ENCODE data around the gene KRT38. TPM values are rescaled to one million over a fixed set of nuclear protein-coding genes. Genes with fewer than 3 reads are reported as not detected.

Gene KRT38
- polyA plus RNA-seq, 1 of the 3 experiments (the other 2 are of a cell fraction), result not detected

- H4K20me1 ChIP-seq (ENCODE audit: insufficient read depth), result no peaks in the 10 kb centered on the region
- no peak overlapping the region for H3K4me3 ChIP-seq (ENCODE audit: low read depth in 2 of 2, low read length in 1 of 2)
- H3K79me2 ChIP-seq (ENCODE audit: insufficient read depth), result no peaks in the 10 kb centered on the region
- TF ChIP-seq TEAD4 (IDR thresholded peaks at IDR 0.05; ENCODE audit: borderline replicate concordance, insufficient read depth), result no peak
- TF ChIP-seq TCF12 (IDR thresholded peaks at IDR 0.05), result no peak
- TF ChIP-seq, protein P1, sequence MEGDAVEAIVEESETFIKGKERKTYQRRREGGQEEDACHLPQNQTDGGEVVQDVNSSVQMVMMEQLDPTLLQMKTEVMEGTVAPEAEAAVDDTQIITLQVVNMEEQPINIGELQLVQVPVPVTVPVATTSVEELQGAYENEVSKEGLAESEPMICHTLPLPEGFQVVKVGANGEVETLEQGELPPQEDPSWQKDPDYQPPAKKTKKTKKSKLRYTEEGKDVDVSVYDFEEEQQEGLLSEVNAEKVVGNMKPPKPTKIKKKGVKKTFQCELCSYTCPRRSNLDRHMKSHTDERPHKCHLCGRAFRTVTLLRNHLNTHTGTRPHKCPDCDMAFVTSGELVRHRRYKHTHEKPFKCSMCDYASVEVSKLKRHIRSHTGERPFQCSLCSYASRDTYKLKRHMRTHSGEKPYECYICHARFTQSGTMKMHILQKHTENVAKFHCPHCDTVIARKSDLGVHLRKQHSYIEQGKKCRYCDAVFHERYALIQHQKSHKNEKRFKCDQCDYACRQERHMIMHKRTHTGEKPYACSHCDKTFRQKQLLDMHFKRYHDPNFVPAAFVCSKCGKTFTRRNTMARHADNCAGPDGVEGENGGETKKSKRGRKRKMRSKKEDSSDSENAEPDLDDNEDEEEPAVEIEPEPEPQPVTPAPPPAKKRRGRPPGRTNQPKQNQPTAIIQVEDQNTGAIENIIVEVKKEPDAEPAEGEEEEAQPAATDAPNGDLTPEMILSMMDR (IDR thresholded peaks at IDR 0.05), result no peak
- TF ChIP-seq PBX3 (IDR thresholded peaks at IDR 0.05), result no peak
- TF ChIP-seq FOXJ3 (CRISPR knock-in tag; IDR thresholded peaks at IDR 0.05), result no peak
- no peak for TF ChIP-seq SIN3A (IDR thresholded peaks at IDR 0.05; ENCODE audit: borderline replicate concordance, low read depth, low read length)
- TF ChIP-seq RAD21 (IDR thresholded peaks at IDR 0.05; ENCODE audit: low read length), result no peak
- no peak for TF ChIP-seq POLR2AphosphoS5 (IDR thresholded peaks at IDR 0.05; ENCODE audit: low read depth, low read length)
- no peak for TF ChIP-seq ZBTB33 (IDR thresholded peaks at IDR 0.05; ENCODE audit: borderline replicate concordance, low read depth)
- TF ChIP-seq RCOR1 (IDR thresholded peaks at IDR 0.05; ENCODE audit: low read length), result no peak
- no peak for TF ChIP-seq CHD2 (IDR thresholded peaks at IDR 0.05; ENCODE audit: low read length, partially characterized antibody)
- no peaks in the 10 kb centered on the region for H3K9me2 ChIP-seq
- 30% methylated on average over 1 of the region's 1 CpG for WGBS (ENCODE audit: low lambda C conversion rate)
- H2AFZ ChIP-seq (ENCODE audit: low read depth), result no peak overlapping the region
- no peak overlapping the region for H3K9ac ChIP-seq
- no peaks in the 10 kb centered on the region for H3F3A ChIP-seq (replicated peaks; ENCODE audit: insufficient read depth)
- H3K36me3 ChIP-seq (replicated peaks in 1 of 2; ENCODE audit: control insufficient read depth in 1 of 2, insufficient read depth in 2 of 2, low read length in 1 of 2), result no peaks in the 10 kb centered on the region
- CTCF ChIA-PET, result no interaction called here
- no peak overlapping the region for H3K27ac ChIP-seq (ENCODE audit: low read depth in 2 of 2, low read length in 1 of 2)
- DNase-seq, result no peak
- POLR2A ChIA-PET, result no interaction called here
- H3K27me3 ChIP-seq (ENCODE audit: insufficient read depth), result no peaks in the 10 kb centered on the region
- no peaks in the 10 kb centered on the region; a peak in 1 of 4 replicates for H3K4me1 ChIP-seq (ENCODE audit: control insufficient read depth in 1 of 2, insufficient read depth in 2 of 2, low read depth in 1 of 2, low read length in 1 of 2)
- no peaks in the 10 kb centered on the region for H3K9me3 ChIP-seq
- H3K4me2 ChIP-seq, result no peak overlapping the region
These were observed 54.6 kb downstream of the KRT38 start for GRCh38 chr17:41386227-41386626.

Small RNA genes within 50 kb of the gene (small RNA-seq; reads per million reads assigned to genes)
- gene RNU2-32P, result 0.43 to 39.9 (median 1.2) reads per million in 7 experiments

Other genes with a start within 250 kb of the KRT38 start
- gene KRTAP9-2, start 214.3 kb downstream of the KRT38 start, polyA plus RNA-seq (2012; rRNA removed), result not detected in 2 replicates
- gene KRTAP9-3, start 208.5 kb downstream of the KRT38 start, polyA plus RNA-seq (2012; rRNA removed), result not detected in 2 replicates
- not detected in 2 replicates for gene KRTAP9-8, start 203.0 kb downstream of the KRT38 start, polyA plus RNA-seq (2012; rRNA removed)
- gene KRTAP9-4, start 191.3 kb downstream of the KRT38 start, polyA plus RNA-seq (2012; rRNA removed), result not detected in 2 replicates
- gene KRTAP9-9, start 185.6 kb downstream of the KRT38 start, polyA plus RNA-seq (2012; rRNA removed), result not detected in 2 replicates
- not detected in 2 replicates for gene KRTAP9-6, start 175.6 kb downstream of the KRT38 start, polyA plus RNA-seq (2012; rRNA removed)
- not detected in 2 replicates for gene KRTAP9-7, start 165.3 kb downstream of the KRT38 start, polyA plus RNA-seq (2012; rRNA removed)
- gene KRTAP29-1, start 138.1 kb downstream of the KRT38 start, polyA plus RNA-seq (2012; rRNA removed), result not detected in 2 replicates
- not detected in 2 replicates for gene KRTAP16-1, start 131.7 kb downstream of the KRT38 start, polyA plus RNA-seq (2012; rRNA removed)
- not detected in 2 replicates for gene KRTAP17-1, start 125.3 kb downstream of the KRT38 start, polyA plus RNA-seq (2012; rRNA removed)
- gene KRT33A, start 90.2 kb downstream of the KRT38 start, polyA plus RNA-seq (2012; rRNA removed), result not detected in 2 replicates
- 0.08 TPM in 1 of 2 replicates, not detected in the other for gene KRT33B, start 71.2 kb downstream of the KRT38 start, polyA plus RNA-seq (2012; rRNA removed)
- 0.05 and 0.08 TPM in 2 replicates for gene KRT34, start 58.7 kb downstream of the KRT38 start, polyA plus RNA-seq (2012; rRNA removed)
- gene KRT31, start 43.4 kb downstream of the KRT38 start, polyA plus RNA-seq (2012; rRNA removed), result 0.03 TPM in 1 of 2 replicates, not detected in the other
- not detected in 2 replicates for gene KRT37, start 16.4 kb downstream of the KRT38 start, polyA plus RNA-seq (2012; rRNA removed)
- gene KRT32, start 26.4 kb upstream of the KRT38 start, polyA plus RNA-seq (2012; rRNA removed), result not detected in 2 replicates
- gene KRT35, start 40.2 kb upstream of the KRT38 start, polyA plus RNA-seq (2012; rRNA removed), result not detected in 2 replicates
- not detected in 2 replicates for gene KRT36, start 48.9 kb upstream of the KRT38 start, polyA plus RNA-seq (2012; rRNA removed)
- 0.39 and 0.67 TPM in 2 replicates for gene KRT13, start 64.6 kb upstream of the KRT38 start, polyA plus RNA-seq (2012; rRNA removed)
- 16.9 and 17.0 TPM in 2 replicates for gene KRT15, start 77.9 kb upstream of the KRT38 start, polyA plus RNA-seq (2012; rRNA removed)
- gene KRT19, start 87.3 kb upstream of the KRT38 start, polyA plus RNA-seq (2012; rRNA removed), result 1.8 and 2.5 TPM in 2 replicates
- not detected in 2 replicates for gene KRT9, start 131.1 kb upstream of the KRT38 start, polyA plus RNA-seq (2012; rRNA removed)
- gene KRT14, start 145.9 kb upstream of the KRT38 start, polyA plus RNA-seq (2012; rRNA removed), result not detected in 2 replicates
- not detected in 2 replicates for gene KRT16, start 171.8 kb upstream of the KRT38 start, polyA plus RNA-seq (2012; rRNA removed)
- 0.19 and 0.39 TPM in 2 replicates for gene KRT17, start 183.6 kb upstream of the KRT38 start, polyA plus RNA-seq (2012; rRNA removed)
- gene EIF1, start 247.9 kb upstream of the KRT38 start, polyA plus RNA-seq (2012; rRNA removed), result 300 and 336 TPM in 2 replicates